Activated naive CD8-positive, alpha-beta T cell treated with anti-CD3 and anti-CD28 coated beads, Interleukin-2, amount 10 ng/mL, durations not matched to agents 7 days and 5 days (primary cell): ENCODE measurements around the gene CNPY4. TPM values are rescaled to one million over a fixed set of nuclear protein-coding genes. Genes with fewer than 3 reads are reported as not detected.
"Not testable (repeated sequence)": the region's sequence is repeated elsewhere in the genome, so short reads cannot be mapped to it uniquely, and the experiment has no call there.

Experiments
- ATAC-seq: fragments of 150-1000 bp; cut with Tn5 transposase; one replicate; pipeline ENCODE4 v1.10.0; 2021; ENCODE audit warnings: low read depth, moderate library complexity
- POLR2A ChIA-PET: fragments of 350-600 bp; sonication (Branson Sonifier 250); formaldehyde crosslinking; loops from one replicate; lab custom pipeline; 2021; ENCODE audit warnings: antibody characterized with exemption; lab: Charles Lee
- DNase-seq: peaks from one replicate; pipeline ENCODE4 v3.0.0; 2021
- H3K27ac Mint-ChIP-seq: one replicate; pipeline ENCODE4 v1.8.0; 2022; ENCODE audit warnings: mild to moderate bottlenecking, mixed read lengths
- H3K27me3 Mint-ChIP-seq: one replicate; pipeline ENCODE4 v1.8.0; 2022; ENCODE audit warnings: mild to moderate bottlenecking, moderate library complexity, mixed read lengths
- H3K36me3 Mint-ChIP-seq: one replicate; pipeline ENCODE4 v1.8.0; 2021; ENCODE audit warnings: mild to moderate bottlenecking, mixed read lengths
- H3K4me1 Mint-ChIP-seq: one replicate; pipeline ENCODE4 v1.8.0; 2021; ENCODE audit warnings: mixed read lengths
- H3K4me3 Mint-ChIP-seq: one replicate; pipeline ENCODE4 v1.8.0; 2022; ENCODE audit warnings: mild to moderate bottlenecking, moderate library complexity, mixed read lengths
- H3K9me3 Mint-ChIP-seq: one replicate; pipeline ENCODE4 v1.8.0; 2021; ENCODE audit warnings: mixed read lengths
- total RNA-seq, 2 experiments: library from RNA; stranded (reverse); gene quantifications; one replicate each; pipeline ENCODE4 v1.2.3, GENCODE V29; 2021

Gene CNPY4
- total RNA-seq, 2 experiments from 2014 or later, result 52.4 to 58.3 TPM

DNA sequence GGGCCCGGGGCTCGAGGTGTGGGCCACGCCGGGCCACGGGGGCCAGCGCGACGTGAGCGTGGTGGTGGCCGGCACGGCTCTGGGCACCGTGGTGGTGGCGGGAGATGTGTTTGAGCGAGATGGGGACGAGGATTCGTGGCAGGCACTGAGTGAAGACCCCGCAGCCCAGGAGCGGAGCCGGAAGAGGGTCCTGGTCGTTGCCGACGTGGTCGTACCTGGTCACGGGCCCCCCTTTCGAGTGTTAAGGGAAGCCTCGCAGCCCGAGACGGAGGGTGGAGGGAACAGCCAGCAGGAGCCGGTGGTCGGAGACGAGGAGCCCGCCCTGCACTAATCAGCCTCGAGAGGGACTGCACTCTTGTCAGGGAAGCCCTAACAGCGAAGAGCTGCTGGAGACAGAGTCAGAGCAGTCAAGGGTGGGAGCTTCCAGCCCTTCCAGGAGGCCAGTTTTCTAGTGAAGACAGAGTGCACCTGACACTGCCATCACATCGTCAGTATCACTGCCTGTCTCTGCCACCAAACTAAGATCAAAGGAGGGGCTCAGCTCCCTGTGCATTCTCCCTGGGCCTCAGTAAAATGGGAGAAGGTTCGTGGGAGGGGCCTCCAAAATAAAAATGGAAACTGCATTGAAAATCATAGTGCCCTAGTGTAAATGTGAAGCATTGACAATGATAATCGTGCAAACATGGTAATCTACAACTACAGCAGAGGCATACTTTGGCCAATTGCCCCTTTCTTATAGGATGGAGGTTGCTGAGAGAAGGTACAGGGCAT lies 8.6 kb downstream of the CNPY4 start:
- H3K27ac Mint-ChIP-seq, result peak overlapping the region; percentile 100
- H3K9me3 Mint-ChIP-seq, result no peaks in the 10 kb centered on the region
- ATAC-seq (peak; percentile 17), DNase-seq (no peak)
- peaks cover 29% of the 10 kb centered on the region for H3K4me1 Mint-ChIP-seq
- H3K36me3 Mint-ChIP-seq, result peaks cover 4% of the 10 kb centered on the region
- no peaks in the 10 kb centered on the region for H3K27me3 Mint-ChIP-seq
- POLR2A ChIA-PET, result interaction anchor here (0.6 to 5.4 kb wide), 14 partner anchors 8 to 301 kb away, joined by 3 to 89 read pairs (median 4); partner anchors contain the start of genes AP4M1, LAMTOR4, MCM7 and MEPCE
- peak overlapping the region; percentile 100 for H3K4me3 Mint-ChIP-seq

GRCh38 chr7:100128637-100128963 lies 9.2 kb downstream of the CNPY4 start:
- POLR2A ChIA-PET, result interaction anchor here (0.6 to 5.4 kb wide), 15 partner anchors 8 to 301 kb away, joined by 3 to 89 read pairs (median 4); partner anchors contain the start of genes AP4M1, LAMTOR4, MCM7 and MEPCE

DNA sequence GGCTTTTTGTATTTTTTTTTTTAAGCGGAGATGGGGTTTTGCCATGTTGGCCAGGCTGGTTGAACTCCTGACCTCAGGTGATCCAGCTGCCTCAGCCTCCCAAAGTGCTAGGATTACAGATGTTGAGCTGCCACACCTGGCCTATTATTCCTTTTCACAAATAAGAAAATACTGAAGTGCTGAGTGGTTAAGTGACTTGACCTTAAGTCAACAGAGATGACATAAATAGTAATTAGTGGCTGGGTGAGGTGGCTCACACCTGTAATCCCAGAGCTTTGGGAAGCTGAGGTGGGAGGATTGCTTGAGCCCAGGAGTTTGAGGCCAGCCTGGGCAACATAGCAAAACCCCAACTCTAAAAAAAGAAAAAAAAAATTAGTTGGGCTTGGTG lies 10.8 kb downstream of the CNPY4 start:
- POLR2A ChIA-PET, result interaction anchor here (0.6 to 1.1 kb wide), 3 partner anchors 30 to 134 kb away, joined by 3 read pairs; no protein-coding TSS in a partner anchor
- H3K27me3 Mint-ChIP-seq, H3K36me3 Mint-ChIP-seq, H3K9me3 Mint-ChIP-seq, H3K4me3 Mint-ChIP-seq, H3K27ac Mint-ChIP-seq, DNase-seq, ATAC-seq: not testable (repeated sequence)
- peaks cover 18% of the 10 kb centered on the region for H3K4me1 Mint-ChIP-seq

More at GRCh38 chr7:100128637-100128963, 9.2 kb downstream of the CNPY4 start:
- Mint-ChIP-seq H3K4me3 (peak overlapping the region; percentile 100), H3K27ac (peak overlapping the region; percentile 100), H3K4me1 (peaks cover 29% of the 10 kb centered on the region), H3K27me3 (no peaks in the 10 kb centered on the region), H3K36me3 (peaks cover 4% of the 10 kb centered on the region), H3K9me3 (no peaks in the 10 kb centered on the region)
- DNase-seq (no peak), ATAC-seq (no peak)

DNA sequence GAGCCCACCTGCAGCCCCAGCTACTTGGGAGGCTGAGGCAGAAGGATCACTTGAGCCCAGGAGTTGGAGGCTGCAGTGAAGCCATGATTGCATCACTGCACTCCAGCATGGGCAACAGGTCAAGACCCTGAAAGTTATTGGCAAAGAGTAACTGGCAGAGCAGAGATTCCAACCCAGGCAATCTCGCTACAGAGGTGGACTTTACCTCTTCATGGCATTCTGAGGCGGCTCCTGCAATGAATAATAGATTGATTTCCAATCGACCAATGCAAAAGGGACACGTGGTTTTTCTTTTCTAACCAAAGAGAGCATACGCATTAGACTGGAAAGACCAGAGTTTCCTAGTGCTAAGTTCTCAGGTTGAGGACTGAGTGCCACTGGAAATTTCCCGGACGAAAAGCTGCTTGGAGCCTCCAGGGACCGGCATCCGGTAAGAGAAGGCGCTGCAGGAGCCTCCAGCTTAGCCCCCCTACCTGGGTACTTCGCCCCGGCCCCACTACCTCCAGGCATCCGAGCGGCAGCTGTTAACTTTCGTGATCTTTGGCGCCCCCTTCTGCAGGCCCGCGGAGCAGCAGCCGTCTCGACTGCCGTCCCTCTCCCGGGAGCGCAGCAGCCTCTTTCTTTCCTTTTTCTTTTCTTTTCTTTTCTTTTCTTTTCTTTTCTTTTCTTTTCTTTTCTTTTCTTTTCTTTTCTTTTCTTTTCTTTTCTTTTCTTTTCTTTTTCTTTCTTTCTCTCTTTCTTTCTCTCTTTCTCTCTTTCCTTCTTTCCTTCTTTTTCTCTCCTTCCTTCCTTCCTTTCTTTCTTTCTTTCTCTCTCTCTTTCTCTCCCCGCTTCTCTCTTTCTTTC lies 11.4 kb downstream of the CNPY4 start:
- Mint-ChIP-seq H3K4me1 (peaks cover 18% of the 10 kb centered on the region), H3K27ac (no peak overlapping the region), H3K36me3 (no peaks in the 10 kb centered on the region), H3K27me3 (no peaks in the 10 kb centered on the region), H3K9me3 (no peaks in the 10 kb centered on the region), H3K4me3 (peak overlapping the region; percentile 48)
- POLR2A ChIA-PET, result interaction anchor here (0.6 to 1.1 kb wide), 4 partner anchors 11 to 51 kb away, joined by 3 read pairs; partner anchors contain the start of genes AP4M1, CNPY4 and MCM7
- ATAC-seq, result no peak
- peak; percentile 87 for DNase-seq

DNA sequence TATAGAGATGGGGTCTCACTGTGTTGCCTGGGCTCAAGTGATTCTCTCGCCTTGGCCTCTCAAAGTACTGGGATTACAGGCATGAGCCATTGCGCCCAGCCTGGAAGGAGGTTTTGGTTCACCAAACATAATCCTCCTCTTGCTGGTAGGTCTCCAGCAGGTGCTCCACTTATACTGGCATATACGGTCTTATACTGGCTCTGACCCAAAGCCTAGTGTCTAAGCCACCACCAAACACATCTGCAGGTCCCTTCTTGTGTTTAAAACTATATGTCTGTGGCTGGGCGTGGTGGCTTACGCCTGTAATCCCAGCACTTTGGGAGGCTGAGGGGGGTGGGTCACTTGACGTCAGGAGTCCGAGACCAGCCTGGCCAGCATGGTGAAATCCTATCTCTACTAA lies 12.7 kb downstream of the CNPY4 start:
- POLR2A ChIA-PET, result interaction anchor here (0.7 to 1.3 kb wide), 5 partner anchors 16 to 213 kb away, joined by 3 to 7 read pairs (median 4); partner anchors contain the start of genes AP4M1, LAMTOR4 and MCM7
- DNase-seq (no peak), ATAC-seq (no peak)
- no peaks in the 10 kb centered on the region for H3K36me3 Mint-ChIP-seq
- H3K27ac Mint-ChIP-seq, result no peak overlapping the region
- H3K4me1 Mint-ChIP-seq, result peaks cover 16% of the 10 kb centered on the region
- no peak overlapping the region for H3K4me3 Mint-ChIP-seq
- H3K27me3 Mint-ChIP-seq, result no peaks in the 10 kb centered on the region
- H3K9me3 Mint-ChIP-seq, result no peaks in the 10 kb centered on the region

- peaks cover 18% of the 10 kb centered on the region for H3K4me1 Mint-ChIP-seq
These were observed 13.3 kb downstream of the CNPY4 start for GRCh38 chr7:100132697-100133151.

DNA sequence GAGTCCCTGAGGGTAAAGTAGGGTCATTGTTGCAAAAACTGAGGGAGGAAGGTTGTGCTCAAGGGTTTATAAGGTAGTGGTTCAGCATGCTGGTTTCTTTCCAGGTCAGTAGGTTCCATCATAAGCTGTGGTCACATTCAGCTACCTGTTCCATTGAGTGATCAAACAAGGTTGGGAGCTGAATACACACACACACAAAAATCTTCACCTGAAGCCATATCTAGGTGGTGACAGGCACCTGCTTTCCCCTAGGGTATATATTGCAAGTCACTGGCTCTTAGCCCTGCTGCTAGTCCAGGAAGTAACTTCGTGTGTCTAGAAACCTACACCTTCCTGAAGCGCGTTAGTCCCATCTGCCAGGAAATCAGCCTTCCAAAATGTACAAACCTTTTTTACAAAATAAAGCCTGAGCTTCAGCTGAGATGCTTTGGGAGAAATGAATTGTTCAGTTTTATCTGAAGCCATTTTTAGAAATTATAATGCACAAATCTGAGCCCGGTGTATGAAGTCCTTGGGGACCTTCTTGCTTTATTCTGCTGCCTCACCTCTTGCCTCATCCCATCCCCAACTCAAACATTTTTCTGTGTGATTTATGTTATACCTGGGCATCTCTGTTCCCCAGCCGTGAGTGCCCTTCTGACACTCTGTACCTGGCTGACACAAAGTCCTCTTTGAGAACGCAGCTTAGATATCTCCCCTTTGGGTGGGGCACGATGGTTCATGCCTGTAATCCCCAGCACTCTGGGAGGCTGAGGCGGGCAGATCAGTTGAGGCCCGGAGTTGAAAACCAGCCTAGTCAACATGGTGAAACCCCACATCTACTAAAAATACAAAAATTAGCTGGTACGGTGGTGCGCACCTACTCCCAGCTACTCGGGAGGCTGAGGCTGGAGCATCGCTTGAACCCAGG lies 18.7 kb downstream of the CNPY4 start:
- Mint-ChIP-seq H3K27ac (peak overlapping the region; percentile 83), H3K4me1 (peaks cover 14% of the 10 kb centered on the region), H3K27me3 (no peaks in the 10 kb centered on the region), H3K36me3 (no peaks in the 10 kb centered on the region), H3K4me3 (peak overlapping the region; percentile 66), H3K9me3 (no peaks in the 10 kb centered on the region)
- ATAC-seq (peak; percentile 72), DNase-seq (no peak)
- POLR2A ChIA-PET, result interaction anchor here (0.6 to 4.0 kb wide), 11 partner anchors 9 to 700 kb away, joined by 3 to 24 read pairs (median 4); partner anchors contain the start of genes AP4M1, CPSF4, GAL3ST4 and LAMTOR4

More at GRCh38 chr7:100132697-100133151, 13.3 kb downstream of the CNPY4 start:
- DNase-seq (peak; percentile 68), ATAC-seq (peak; percentile 74)
- H3K27me3 Mint-ChIP-seq, result no peaks in the 10 kb centered on the region
- no peak overlapping the region for H3K27ac Mint-ChIP-seq
- POLR2A ChIA-PET, result interaction anchor here (0.7 to 2.2 kb wide), 9 partner anchors 16 to 212 kb away, joined by 3 to 14 read pairs (median 5); partner anchors contain the start of genes AP4M1, LAMTOR4, MCM7 and PVRIG
- H3K4me3 Mint-ChIP-seq, result no peak overlapping the region
- H3K9me3 Mint-ChIP-seq, result no peaks in the 10 kb centered on the region
- no peaks in the 10 kb centered on the region for H3K36me3 Mint-ChIP-seq

- Mint-ChIP-seq H3K36me3 (no peaks in the 10 kb centered on the region), H3K4me1 (peaks cover 14% of the 10 kb centered on the region), H3K9me3 (no peaks in the 10 kb centered on the region), H3K27me3 (no peaks in the 10 kb centered on the region), H3K4me3 (no peak overlapping the region), H3K27ac (no peak overlapping the region)
- DNase-seq (no peak), ATAC-seq (no peak)
- POLR2A ChIA-PET, result interaction anchor here (0.6 to 1.3 kb wide), 2 partner anchors 10 to 36 kb away, joined by 3 read pairs; partner anchors contain the start of genes GPC2 and STAG3
These were observed 22.1 kb downstream of the CNPY4 start for GRCh38 chr7:100141555-100141949.

- H3K4me1 Mint-ChIP-seq, result peaks cover 14% of the 10 kb centered on the region
- H3K4me3 Mint-ChIP-seq, result no peak overlapping the region
- POLR2A ChIA-PET, result interaction anchor here (0.5 to 1.3 kb wide), 2 partner anchors 11 to 35 kb away, joined by 3 read pairs; partner anchors contain the start of genes GPC2 and STAG3
- H3K9me3 Mint-ChIP-seq, result no peaks in the 10 kb centered on the region
- no peak for DNase-seq
- no peaks in the 10 kb centered on the region for H3K27me3 Mint-ChIP-seq
- H3K36me3 Mint-ChIP-seq, result no peaks in the 10 kb centered on the region
- no peak for ATAC-seq
- no peak overlapping the region for H3K27ac Mint-ChIP-seq
These were observed 23.0 kb downstream of the CNPY4 start for GRCh38 chr7:100142461-100142860.

DNA sequence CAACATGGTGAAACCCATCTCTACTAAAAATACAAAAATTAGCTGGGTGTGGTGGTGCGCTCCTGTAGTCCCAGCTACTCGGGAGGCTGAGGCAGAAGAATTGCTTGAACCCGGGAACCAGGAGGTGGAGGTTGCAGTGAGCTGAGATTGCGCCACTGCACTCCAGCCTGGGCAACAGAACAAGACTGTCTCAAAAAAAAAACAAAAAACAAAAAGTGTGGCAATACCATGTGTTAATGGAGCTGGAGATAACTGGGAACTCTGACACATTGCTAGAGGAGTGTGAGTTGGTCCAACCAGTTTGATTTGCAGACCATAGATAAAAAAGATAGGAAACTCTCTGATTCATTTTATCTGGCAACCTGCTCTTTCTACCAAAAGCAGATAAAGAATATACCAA lies 26.9 kb downstream of the CNPY4 start:
- DNase-seq, H3K27me3 Mint-ChIP-seq, H3K27ac Mint-ChIP-seq, ATAC-seq, H3K36me3 Mint-ChIP-seq, H3K4me3 Mint-ChIP-seq, H3K9me3 Mint-ChIP-seq: not testable (repeated sequence)
- H3K4me1 Mint-ChIP-seq, result peaks cover 20% of the 10 kb centered on the region
- POLR2A ChIA-PET, result interaction anchor here (0.5 to 1.6 kb wide), 4 partner anchors 18 to 322 kb away, joined by 3 to 4 read pairs (median 4); partner anchors contain the start of genes GAL3ST4 and MEPCE

GRCh38 chr7:100147278-100147677 lies 27.8 kb downstream of the CNPY4 start:
- Mint-ChIP-seq H3K27me3 (no peaks in the 10 kb centered on the region), H3K4me3 (no peak overlapping the region), H3K9me3 (no peaks in the 10 kb centered on the region), H3K36me3 (peaks cover 12% of the 10 kb centered on the region), H3K4me1 (peaks cover 23% of the 10 kb centered on the region), H3K27ac (no peak overlapping the region)
- ATAC-seq, result no peak
- no peak for DNase-seq
- POLR2A ChIA-PET, result interaction anchor here (0.6 to 2.4 kb wide), 7 partner anchors 9 to 589 kb away, joined by 3 to 11 read pairs (median 4); partner anchors contain the start of genes GAL3ST4, GPC2, MEPCE and STAG3

- peaks cover 27% of the 10 kb centered on the region for H3K4me1 Mint-ChIP-seq
- H3K36me3 Mint-ChIP-seq, result peaks cover 17% of the 10 kb centered on the region
- POLR2A ChIA-PET, result interaction anchor here (0.6 to 3.2 kb wide), 25 partner anchors 9 to 649 kb away, joined by 3 to 48 read pairs (median 4); partner anchors contain the start of genes AP4M1, GAL3ST4, GPC2 and MBLAC1
- H3K27ac Mint-ChIP-seq, result peak overlapping the region; percentile 99
- no peaks in the 10 kb centered on the region for H3K9me3 Mint-ChIP-seq
- ATAC-seq, result no peak
- H3K27me3 Mint-ChIP-seq, result no peaks in the 10 kb centered on the region
- peak overlapping the region; percentile 100 for H3K4me3 Mint-ChIP-seq
- DNase-seq, result no peak
These were observed 28.8 kb downstream of the CNPY4 start for GRCh38 chr7:100148225-100148558.
